HFF-Myc (cell line): ENCODE results near the gene UCP1.

Source experiments
- DNase-seq: peaks from one replicate; pipeline ENCODE4 v3.0.0-alpha.2; 2011; ENCODE audit warnings: low read depth; ENCODE audit errors: extremely low read depth
- H3K4me3 ChIP-seq: replicated peaks from 2 replicates; pipeline ENCODE4 v1.5.1; 2011; ENCODE audit warnings: low read depth, mild to moderate bottlenecking, control low read depth, low read length
- CTCF ChIP-seq: IDR thresholded peaks from 2 replicates; pipeline ENCODE4 v1.5.1; 2012; ENCODE audit warnings: mild to moderate bottlenecking, low read depth, low read length, control low read depth; ENCODE audit errors: missing control alignments

UCP1 gene

GRCh38 chr4:140607852-140608251, 39.1 kb upstream of the UCP1 start:
- no peak overlapping the region for H3K4me3 ChIP-seq
- no peak for DNase-seq
- TF ChIP-seq CTCF = no peak

- H3K4me3 ChIP-seq = no peak overlapping the region
- DNase-seq = no peak
- TF ChIP-seq CTCF = no peak
Measured at GRCh38 chr4:140604544-140604943, 35.8 kb upstream of the UCP1 start.

- DNase-seq = no peak
- TF ChIP-seq CTCF = no peak
- no peak overlapping the region for H3K4me3 ChIP-seq
Measured at GRCh38 chr4:140603286-140603685, 34.5 kb upstream of the UCP1 start.

- TF ChIP-seq CTCF = no peak
- H3K4me3 ChIP-seq = no peak overlapping the region
- no peak for DNase-seq
Measured at GRCh38 chr4:140602714-140603113, 34.0 kb upstream of the UCP1 start.

GRCh38 chr4:140600408-140600807, 31.6 kb upstream of the UCP1 start:
- H3K4me3 ChIP-seq = no peak overlapping the region
- DNase-seq = no peak
- no peak for TF ChIP-seq CTCF

- TF ChIP-seq CTCF = peak; percentile 45
- no peak for DNase-seq
- H3K4me3 ChIP-seq = no peak overlapping the region
Measured at GRCh38 chr4:140595065-140595464, 26.3 kb upstream of the UCP1 start.

GRCh38 chr4:140584439-140584838, 15.7 kb upstream of the UCP1 start:
- no peak for TF ChIP-seq CTCF
- DNase-seq = no peak

More at GRCh38 chr4:140584439-140584838, 15.7 kb upstream of the UCP1 start:
- H3K4me3 ChIP-seq = no peak overlapping the region
